ENCODE data around the gene ARL15.
"Not testable (repeated sequence)": the region's sequence is repeated elsewhere in the genome, so short reads cannot be mapped to it uniquely, and the experiment has no call there.

ARL15 gene

GRCh38 chr5:54352580-54352979 lies 42.2 kb upstream of the ARL15 start:
- not testable (repeated sequence) for H2BK15ac ChIP-seq (ENCODE audit: low read length); H2AK5ac ChIP-seq (ENCODE audit: low read depth, low read length); H2BK120ac ChIP-seq (ENCODE audit: low read depth, low read length); H2BK12ac ChIP-seq (ENCODE audit: low read length); H3K23ac ChIP-seq (ENCODE audit: low read depth, low read length, poor library complexity); H3K9me3 ChIP-seq (replicated peaks in 1 of 2; ENCODE audit: control insufficient read depth in 2 of 2, insufficient read depth in 1 of 2, low read depth in 1 of 2, low read length in 2 of 2); H3K4me3 ChIP-seq (ENCODE audit: low read length in 2 of 2); H3K4me2 ChIP-seq (ENCODE audit: insufficient read depth, low read length, poor library complexity, severe bottlenecking); H3K79me1 ChIP-seq (ENCODE audit: low read depth, low read length); H4K91ac ChIP-seq (ENCODE audit: low read depth, low read length, poor library complexity); H3K36me3 ChIP-seq (replicated peaks in 1 of 2; ENCODE audit: control insufficient read depth in 2 of 2, insufficient read depth in 2 of 2, low read length in 2 of 2); H3K4ac ChIP-seq (ENCODE audit: low read length); H3K27ac ChIP-seq (replicated peaks; ENCODE audit: low read length); H4K8ac ChIP-seq (ENCODE audit: low read depth, low read length); H3K27me3 ChIP-seq (ENCODE audit: control insufficient read depth in 3 of 3, insufficient read depth in 3 of 3, low read depth in 1 of 3, low read length in 3 of 3); H3K18ac ChIP-seq (ENCODE audit: low read length); H2BK5ac ChIP-seq (ENCODE audit: low read length); H3K14ac ChIP-seq (ENCODE audit: low read length); H3K9ac ChIP-seq (ENCODE audit: low read depth, low read length, poor library complexity); DNase-seq (ENCODE audit: low spot score); H3K4me1 ChIP-seq (ENCODE audit: control insufficient read depth in 2 of 2, insufficient read depth in 1 of 2, low read depth in 1 of 2, low read length in 2 of 2); H2AFZ ChIP-seq (ENCODE audit: low read length)
- no CpG with 5 or more reads among the region's 1 CpG for WGBS, 2 donors (ENCODE audit: extremely low coverage in 2 of 2, insufficient read length in 2 of 2, insufficient replicate concordance in 1 of 2)

DNA sequence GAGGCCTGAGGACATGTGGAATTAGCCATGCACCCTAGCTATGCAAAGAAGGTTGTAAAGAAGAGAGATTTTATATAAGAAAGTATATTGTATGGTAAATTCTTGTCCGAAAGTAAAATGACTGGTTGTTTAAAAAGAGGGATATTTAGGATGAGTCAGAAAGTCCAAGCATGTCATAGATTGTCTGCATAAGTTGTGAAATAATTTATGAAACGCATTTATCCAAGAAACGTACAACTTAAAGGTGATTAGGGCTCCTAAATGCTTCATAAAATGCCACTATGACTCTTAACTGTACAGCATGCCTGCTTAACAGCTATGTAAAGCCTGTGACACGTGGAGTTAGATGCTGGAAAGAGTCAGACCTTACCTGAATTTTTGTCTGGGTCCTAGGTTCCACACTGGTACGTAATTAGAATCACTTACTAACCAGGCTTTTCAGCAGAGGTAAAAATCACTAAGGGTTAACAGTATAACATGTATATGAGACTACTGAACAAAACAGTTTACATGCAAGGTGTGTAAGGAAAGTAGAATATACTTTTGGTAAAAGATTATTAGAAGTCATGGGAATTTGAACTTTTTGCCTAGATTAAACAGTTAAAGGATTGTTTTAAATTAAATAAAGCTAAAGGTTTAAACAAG lies 37.0 kb upstream of the ARL15 start:
- DNase-seq (ENCODE audit: low spot score), result no peak

DNA sequence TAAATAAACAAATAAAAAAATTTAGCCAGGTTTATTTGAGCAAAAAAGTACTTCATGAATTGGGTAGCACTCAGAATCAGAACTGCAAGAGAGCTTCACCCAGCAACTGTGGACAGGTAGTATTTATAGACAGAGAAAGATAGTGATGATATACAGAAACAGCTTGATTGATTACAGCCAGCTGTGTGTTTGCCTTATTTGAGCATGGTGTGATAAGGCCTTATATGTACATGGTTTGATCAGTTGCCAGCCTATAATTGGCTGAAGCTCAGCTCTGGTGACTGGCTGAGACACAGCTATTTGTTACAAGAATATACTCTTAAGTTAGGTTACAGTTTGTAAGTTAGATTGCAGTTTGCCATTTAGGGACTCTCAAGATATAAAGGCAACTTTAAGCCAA lies 34.3 kb upstream of the ARL15 start:
- H2AK5ac ChIP-seq (ENCODE audit: low read depth, low read length), result no peak overlapping the region
- no peaks in the 10 kb centered on the region for H3K27me3 ChIP-seq (ENCODE audit: control insufficient read depth in 3 of 3, insufficient read depth in 3 of 3, low read depth in 1 of 3, low read length in 3 of 3)
- H3K9ac ChIP-seq (ENCODE audit: low read depth, low read length, poor library complexity), result no peak overlapping the region
- H4K8ac ChIP-seq (ENCODE audit: low read depth, low read length), result no peak overlapping the region
- no peak overlapping the region for H3K14ac ChIP-seq (ENCODE audit: low read length)
- H2BK5ac ChIP-seq (ENCODE audit: low read length), result no peak overlapping the region
- no peak overlapping the region for H3K4ac ChIP-seq (ENCODE audit: low read length)
- H2BK120ac ChIP-seq (ENCODE audit: low read depth, low read length), result no peak overlapping the region
- H3K27ac ChIP-seq (replicated peaks; ENCODE audit: low read length), result no peak overlapping the region
- H3K4me1 ChIP-seq (ENCODE audit: control insufficient read depth in 2 of 2, insufficient read depth in 1 of 2, low read depth in 1 of 2, low read length in 2 of 2), result no peaks in the 10 kb centered on the region
- no peak overlapping the region for H3K4me3 ChIP-seq (ENCODE audit: low read length in 2 of 2)
- no peak overlapping the region for H3K23ac ChIP-seq (ENCODE audit: low read depth, low read length, poor library complexity)
- no peak overlapping the region for H2BK15ac ChIP-seq (ENCODE audit: low read length)
- no peak overlapping the region for H3K18ac ChIP-seq (ENCODE audit: low read length)
- H3K36me3 ChIP-seq (replicated peaks in 1 of 2; ENCODE audit: control insufficient read depth in 2 of 2, insufficient read depth in 2 of 2, low read length in 2 of 2), result no peaks in the 10 kb centered on the region
- no peaks in the 10 kb centered on the region for H3K79me1 ChIP-seq (ENCODE audit: low read depth, low read length)
- H3K4me2 ChIP-seq (ENCODE audit: insufficient read depth, low read length, poor library complexity, severe bottlenecking), result no peak overlapping the region
- H3K9me3 ChIP-seq (replicated peaks in 1 of 2; ENCODE audit: control insufficient read depth in 2 of 2, insufficient read depth in 1 of 2, low read depth in 1 of 2, low read length in 2 of 2), result peaks cover 2 to 3% of the 10 kb centered on the region in 2 donors
- DNase-seq (ENCODE audit: low spot score), result no peak
- no peak overlapping the region for H4K91ac ChIP-seq (ENCODE audit: low read depth, low read length, poor library complexity)
- no peak overlapping the region for H2BK12ac ChIP-seq (ENCODE audit: low read length)
- no peak overlapping the region for H2AFZ ChIP-seq (ENCODE audit: low read length)

More for the DNA sequence above, 37.0 kb upstream of the ARL15 start:
- Histone ChIP-seq H3K4me1 (ENCODE audit: control insufficient read depth in 2 of 2, insufficient read depth in 1 of 2, low read depth in 1 of 2, low read length in 2 of 2) (no peaks in the 10 kb centered on the region), H2BK12ac (ENCODE audit: low read length) (no peak overlapping the region), H2BK120ac (ENCODE audit: low read depth, low read length) (no peak overlapping the region), H3K4ac (ENCODE audit: low read length) (no peak overlapping the region), H2BK5ac (ENCODE audit: low read length) (no peak overlapping the region), H4K91ac (ENCODE audit: low read depth, low read length, poor library complexity) (no peak overlapping the region), H3K9me3 (replicated peaks in 1 of 2; ENCODE audit: control insufficient read depth in 2 of 2, insufficient read depth in 1 of 2, low read depth in 1 of 2, low read length in 2 of 2) (peaks cover 2 to 3% of the 10 kb centered on the region in 2 donors), H3K4me3 (ENCODE audit: low read length in 2 of 2) (no peak overlapping the region), H4K8ac (ENCODE audit: low read depth, low read length) (no peak overlapping the region), H3K36me3 (replicated peaks in 1 of 2; ENCODE audit: control insufficient read depth in 2 of 2, insufficient read depth in 2 of 2, low read length in 2 of 2) (no peaks in the 10 kb centered on the region), H3K4me2 (ENCODE audit: insufficient read depth, low read length, poor library complexity, severe bottlenecking) (no peak overlapping the region), H3K27me3 (ENCODE audit: control insufficient read depth in 3 of 3, insufficient read depth in 3 of 3, low read depth in 1 of 3, low read length in 3 of 3) (no peaks in the 10 kb centered on the region), H2AFZ (ENCODE audit: low read length) (no peak overlapping the region), H3K18ac (ENCODE audit: low read length) (no peak overlapping the region), H3K23ac (ENCODE audit: low read depth, low read length, poor library complexity) (no peak overlapping the region), H3K27ac (replicated peaks; ENCODE audit: low read length) (no peak overlapping the region), H3K79me1 (ENCODE audit: low read depth, low read length) (no peaks in the 10 kb centered on the region), H2BK15ac (ENCODE audit: low read length) (no peak overlapping the region), H3K14ac (ENCODE audit: low read length) (no peak overlapping the region), H2AK5ac (ENCODE audit: low read depth, low read length) (no peak overlapping the region), H3K9ac (ENCODE audit: low read depth, low read length, poor library complexity) (no peak overlapping the region)
- 100% methylated on average over 1 of the region's 5 CpGs for WGBS, 2 donors (ENCODE audit: extremely low coverage in 2 of 2, insufficient read length in 2 of 2, insufficient replicate concordance in 1 of 2)

GRCh38 chr5:54341971-54342370 lies 31.6 kb upstream of the ARL15 start:
- Histone ChIP-seq H4K8ac (ENCODE audit: low read depth, low read length) (no peak overlapping the region), H3K27ac (replicated peaks; ENCODE audit: low read length) (no peak overlapping the region), H3K23ac (ENCODE audit: low read depth, low read length, poor library complexity) (no peak overlapping the region), H3K36me3 (replicated peaks in 1 of 2; ENCODE audit: control insufficient read depth in 2 of 2, insufficient read depth in 2 of 2, low read length in 2 of 2) (no peaks in the 10 kb centered on the region), H3K4ac (ENCODE audit: low read length) (no peak overlapping the region), H2BK12ac (ENCODE audit: low read length) (no peak overlapping the region), H3K9me3 (replicated peaks in 1 of 2; ENCODE audit: control insufficient read depth in 2 of 2, insufficient read depth in 1 of 2, low read depth in 1 of 2, low read length in 2 of 2) (peaks cover 0 to 2% of the 10 kb centered on the region in 2 donors), H2BK120ac (ENCODE audit: low read depth, low read length) (no peak overlapping the region), H3K9ac (ENCODE audit: low read depth, low read length, poor library complexity) (no peak overlapping the region), H3K4me2 (ENCODE audit: insufficient read depth, low read length, poor library complexity, severe bottlenecking) (no peak overlapping the region), H2AFZ (ENCODE audit: low read length) (no peak overlapping the region), H3K79me1 (ENCODE audit: low read depth, low read length) (no peaks in the 10 kb centered on the region), H3K4me1 (ENCODE audit: control insufficient read depth in 2 of 2, insufficient read depth in 1 of 2, low read depth in 1 of 2, low read length in 2 of 2) (no peaks in the 10 kb centered on the region), H2BK15ac (ENCODE audit: low read length) (no peak overlapping the region), H3K14ac (ENCODE audit: low read length) (no peak overlapping the region), H2AK5ac (ENCODE audit: low read depth, low read length) (no peak overlapping the region), H4K91ac (ENCODE audit: low read depth, low read length, poor library complexity) (no peak overlapping the region), H3K4me3 (ENCODE audit: low read length in 2 of 2) (no peak overlapping the region), H3K27me3 (ENCODE audit: control insufficient read depth in 3 of 3, insufficient read depth in 3 of 3, low read depth in 1 of 3, low read length in 3 of 3) (no peaks in the 10 kb centered on the region), H3K18ac (ENCODE audit: low read length) (no peak overlapping the region), H2BK5ac (ENCODE audit: low read length) (no peak overlapping the region)
- no CpG with 5 or more reads among the region's 2 CpGs for WGBS, 2 donors (ENCODE audit: extremely low coverage in 2 of 2, insufficient read length in 2 of 2, insufficient replicate concordance in 1 of 2)
- DNase-seq (ENCODE audit: low spot score), result no peak

All from neuronal stem cell (in vitro differentiated cells).